ENCODE measurements around the gene FEZF1. TPM values are rescaled to one million over a fixed set of nuclear protein-coding genes. Genes with fewer than 3 reads are reported as not detected.

FEZF1 gene
- total and polyA plus RNA-seq, 10 of the 15 experiments (the other 5 are each of a cell fraction or from before 2014, with no cell fraction given): not detected

- POLR2A ChIA-PET: no interaction called here
- Histone ChIP-seq H3K4me2 (ENCODE audit: control insufficient read depth, insufficient read depth) (no peak overlapping the region), H3K27me3 (replicated peaks in 1 of 2; ENCODE audit: control insufficient read depth in 2 of 2, insufficient read depth in 2 of 2, low read length in 1 of 2) (no peaks in the 10 kb centered on the region), H2AFZ (ENCODE audit: control insufficient read depth, low read depth, low read length) (no peak overlapping the region), H3K9ac (ENCODE audit: control insufficient read depth, insufficient read depth, low read length) (no peak overlapping the region), H3K9me3 (replicated peaks; ENCODE audit: control insufficient read depth, insufficient read depth, low read length) (no peaks in the 10 kb centered on the region), H3K4me1 (ENCODE audit: control insufficient read depth, insufficient read depth, low read length) (no peaks in the 10 kb centered on the region), H3K79me2 (ENCODE audit: control insufficient read depth, insufficient read depth, low read length) (no peaks in the 10 kb centered on the region), H3K27ac (ENCODE audit: control insufficient read depth, insufficient read depth) (no peak overlapping the region), H4K20me1 (ENCODE audit: control insufficient read depth, insufficient read depth) (no peaks in the 10 kb centered on the region), H3K4me3 (no peak overlapping the region), H3K36me3 (ENCODE audit: control insufficient read depth in 2 of 2, insufficient read depth in 2 of 2, low read length in 1 of 2) (no peaks in the 10 kb centered on the region)
- RAD21 ChIA-PET (ENCODE audit: unreplicated experiment): no interaction called here
- 5% methylated on average over 1 of the region's 1 CpG for WGBS (ENCODE audit: insufficient coverage, insufficient replicate concordance, low lambda C conversion rate, missing lambda C conversion rate)
- FAIRE-seq (no peak), ATAC-seq (no peak), DNase-seq (ENCODE audit: low read depth, low spot score) (no peak)
- SMC1A ChIA-PET (ENCODE audit: uncharacterized antibody, unreplicated experiment): no interaction called here
- no peak for TF ChIP-seq CBX5 (IDR thresholded peaks at IDR 0.05; ENCODE audit: low read depth)
- intact Hi-C loops (cut with micrococcal nuclease; ENCODE audit: unreplicated experiment): no loop called here
- no TSS peak for BruUV-seq (replicated peaks)
- in situ Hi-C loops (cut with MboI): no loop called here
- CTCF ChIA-PET: no interaction called here
These were observed 48.5 kb downstream of the FEZF1 start for GRCh38 chr7:122256046-122256445.

DNA sequence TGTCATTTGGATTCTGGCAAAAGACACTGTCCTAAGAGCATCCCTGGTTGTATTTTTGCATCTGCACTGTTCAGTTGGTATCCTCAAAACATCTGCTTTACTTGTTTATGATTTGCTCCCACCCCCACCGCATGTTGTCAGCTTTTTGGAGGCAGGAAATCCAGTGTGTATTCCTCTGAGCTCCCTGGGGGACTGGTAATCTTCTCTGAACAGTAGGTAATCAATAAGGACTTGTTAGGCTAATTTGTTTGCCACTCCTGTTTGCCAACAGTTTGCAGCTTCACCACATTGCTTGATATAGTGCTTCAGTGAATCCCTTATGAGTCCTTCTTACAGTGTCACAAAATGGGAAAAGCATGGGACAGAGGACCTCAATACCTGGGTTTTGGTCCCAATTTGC is 49.1 kb downstream of the FEZF1 start:
- WGBS (ENCODE audit: insufficient coverage, insufficient replicate concordance, low lambda C conversion rate, missing lambda C conversion rate): 6% methylated on average over 1 of the region's 1 CpG
- Histone ChIP-seq H3K79me2 (ENCODE audit: control insufficient read depth, insufficient read depth, low read length) (no peaks in the 10 kb centered on the region), H4K20me1 (ENCODE audit: control insufficient read depth, insufficient read depth) (no peaks in the 10 kb centered on the region), H3K27me3 (replicated peaks in 1 of 2; ENCODE audit: control insufficient read depth in 2 of 2, insufficient read depth in 2 of 2, low read length in 1 of 2) (no peaks in the 10 kb centered on the region), H3K4me1 (ENCODE audit: control insufficient read depth, insufficient read depth, low read length) (no peaks in the 10 kb centered on the region), H3K36me3 (ENCODE audit: control insufficient read depth in 2 of 2, insufficient read depth in 2 of 2, low read length in 1 of 2) (no peaks in the 10 kb centered on the region), H2AFZ (ENCODE audit: control insufficient read depth, low read depth, low read length) (no peak overlapping the region), H3K9me3 (replicated peaks; ENCODE audit: control insufficient read depth, insufficient read depth, low read length) (no peaks in the 10 kb centered on the region), H3K4me3 (no peak overlapping the region), H3K4me2 (ENCODE audit: control insufficient read depth, insufficient read depth) (no peak overlapping the region), H3K27ac (ENCODE audit: control insufficient read depth, insufficient read depth) (no peak overlapping the region), H3K9ac (ENCODE audit: control insufficient read depth, insufficient read depth, low read length) (no peak overlapping the region)
- intact Hi-C loops (cut with micrococcal nuclease; ENCODE audit: unreplicated experiment) (no loop called here), in situ Hi-C loops (cut with MboI) (no loop called here)
- DNase-seq (ENCODE audit: low read depth, low spot score) (no peak), FAIRE-seq (no peak), ATAC-seq (no peak)
- ChIA-PET CTCF (no interaction called here), SMC1A (ENCODE audit: uncharacterized antibody, unreplicated experiment) (no interaction called here), POLR2A (no interaction called here), RAD21 (ENCODE audit: unreplicated experiment) (no interaction called here)
- no TSS peak for BruUV-seq (replicated peaks)
- TF ChIP-seq ZZZ3 (IDR thresholded peaks at IDR 0.05; ENCODE audit: control insufficient read depth, insufficient read length, low read depth) (no peak), SMARCA5 (IDR thresholded peaks at IDR 0.05) (no peak), FOXK2 (IDR thresholded peaks at IDR 0.05) (no peak), CUX1 (IDR thresholded peaks at IDR 0.05; ENCODE audit: insufficient replicate concordance, low read depth, low read length) (no peak), EP300 (IDR thresholded peaks at IDR 0.05; ENCODE audit: borderline replicate concordance in 1 of 2, control insufficient read depth in 1 of 2, low read depth in 2 of 2, low read length in 2 of 2) (no peak), LARP7 (IDR thresholded peaks at IDR 0.05) (no peak), HCFC1 (IDR thresholded peaks at IDR 0.05; ENCODE audit: low read length) (no peak), USF2 (IDR thresholded peaks at IDR 0.05; ENCODE audit: borderline replicate concordance, low read depth, low read length) (no peak), CHD2 (IDR thresholded peaks at IDR 0.05; ENCODE audit: borderline replicate concordance, low read depth, low read length) (no peak), PML (IDR thresholded peaks at IDR 0.05; ENCODE audit: low read length) (no peak), ESRRA (IDR thresholded peaks at IDR 0.05; ENCODE audit: low read length) (no peak)

All from GM12878 (cell line).